Progenitor cell of endocrine pancreas (in vitro differentiated cells): ENCODE data around the gene ZNF775. TPM values are rescaled to one million over a fixed set of nuclear protein-coding genes. Genes with fewer than 3 reads are reported as not detected.

ENCODE experiments used
- DNase-seq: peaks from one replicate; pipeline ENCODE4 v3.0.0; 2021; ENCODE audit warnings: low spot score; ENCODE audit not compliant: unreplicated experiment
- H3K27ac Mint-ChIP-seq: 2 replicates; pipeline ENCODE4 v1.8.0; 2021; ENCODE audit warnings: mild to moderate bottlenecking, moderate library complexity, mixed read lengths
- H3K27me3 Mint-ChIP-seq: 2 replicates; pipeline ENCODE4 v1.8.0; 2021; ENCODE audit warnings: mixed read lengths
- H3K36me3 Mint-ChIP-seq: 2 replicates; pipeline ENCODE4 v1.8.0; 2022; ENCODE audit warnings: mixed read lengths; ENCODE audit not compliant: insufficient read depth
- H3K4me1 Mint-ChIP-seq: 2 replicates; pipeline ENCODE4 v1.8.0; 2021; ENCODE audit warnings: low read depth, mixed read lengths
- H3K4me3 Mint-ChIP-seq: 2 replicates; pipeline ENCODE4 v1.8.0; 2021; ENCODE audit warnings: low read depth, mild to moderate bottlenecking, moderate library complexity, mixed read lengths
- H3K9me3 Mint-ChIP-seq: 2 replicates; pipeline ENCODE4 v1.8.0; 2021; ENCODE audit warnings: low read depth, mixed read lengths
- CTCF ChIP-seq: fragments of 200-600 bp; sonication (generic); IDR thresholded peaks from one replicate; pipeline ENCODE4 v1.5.0; 2021; ENCODE audit warnings: antibody characterized with exemption, mild to moderate bottlenecking; ENCODE audit not compliant: unreplicated experiment
- total RNA-seq: library from RNA; stranded (reverse); gene quantifications from 2 replicates; pipeline ENCODE4 v1.2.1, GENCODE V29; 2021

Gene ZNF775
- total RNA-seq, 1 donor from 2014 or later, result 10.8 TPM

- TF ChIP-seq CTCF, result no peak
- no peak for DNase-seq
- H3K27ac Mint-ChIP-seq, result peak overlapping the region; percentile 18
- no peaks in the 10 kb centered on the region for H3K9me3 Mint-ChIP-seq
- peaks cover 4% of the 10 kb centered on the region for H3K36me3 Mint-ChIP-seq
- no peaks in the 10 kb centered on the region for H3K27me3 Mint-ChIP-seq
- H3K4me1 Mint-ChIP-seq, result peaks cover 32% of the 10 kb centered on the region
- H3K4me3 Mint-ChIP-seq, result peak overlapping the region; percentile 94
Measured at GRCh38 chr7:150406567-150407421, 27.7 kb downstream of the ZNF775 start.

GRCh38 chr7:150407588-150408392 is 28.7 kb downstream of the ZNF775 start:
- no peak for DNase-seq

GRCh38 chr7:150408393-150409299 is 29.5 kb downstream of the ZNF775 start:
- no peaks in the 10 kb centered on the region for H3K9me3 Mint-ChIP-seq
- no peak overlapping the region for H3K4me3 Mint-ChIP-seq
- peaks cover 4% of the 10 kb centered on the region for H3K36me3 Mint-ChIP-seq
- peaks cover 3% of the 10 kb centered on the region for H3K27me3 Mint-ChIP-seq
- H3K4me1 Mint-ChIP-seq, result peaks cover 23% of the 10 kb centered on the region
- TF ChIP-seq CTCF, result no peak
- no peak for DNase-seq
- H3K27ac Mint-ChIP-seq, result no peak overlapping the region

More at GRCh38 chr7:150407588-150408392, 28.7 kb downstream of the ZNF775 start:
- Mint-ChIP-seq H3K4me3 (no peak overlapping the region), H3K36me3 (peaks cover 4% of the 10 kb centered on the region), H3K9me3 (no peaks in the 10 kb centered on the region), H3K4me1 (peaks cover 28% of the 10 kb centered on the region), H3K27ac (no peak overlapping the region), H3K27me3 (no peaks in the 10 kb centered on the region)
- TF ChIP-seq CTCF, result no peak

- Mint-ChIP-seq H3K4me3 (no peak overlapping the region), H3K27ac (no peak overlapping the region), H3K9me3 (no peaks in the 10 kb centered on the region), H3K4me1 (peaks cover 19% of the 10 kb centered on the region), H3K36me3 (peaks cover 4% of the 10 kb centered on the region), H3K27me3 (peaks cover 3% of the 10 kb centered on the region)
- no peak for TF ChIP-seq CTCF
- no peak for DNase-seq
Measured at GRCh38 chr7:150409300-150410030, 30.3 kb downstream of the ZNF775 start.
